HG03103 (cell line): ENCODE results near the gene DAPK1.

ENCODE experiments used
- ATAC-seq: cut with Tn5 transposase; IDR thresholded peaks from one replicate; pipeline ENCODE4 v1.9.1; 2021; ENCODE audit warnings: low read depth; ENCODE audit not compliant: unreplicated experiment

DAPK1 gene

DNA sequence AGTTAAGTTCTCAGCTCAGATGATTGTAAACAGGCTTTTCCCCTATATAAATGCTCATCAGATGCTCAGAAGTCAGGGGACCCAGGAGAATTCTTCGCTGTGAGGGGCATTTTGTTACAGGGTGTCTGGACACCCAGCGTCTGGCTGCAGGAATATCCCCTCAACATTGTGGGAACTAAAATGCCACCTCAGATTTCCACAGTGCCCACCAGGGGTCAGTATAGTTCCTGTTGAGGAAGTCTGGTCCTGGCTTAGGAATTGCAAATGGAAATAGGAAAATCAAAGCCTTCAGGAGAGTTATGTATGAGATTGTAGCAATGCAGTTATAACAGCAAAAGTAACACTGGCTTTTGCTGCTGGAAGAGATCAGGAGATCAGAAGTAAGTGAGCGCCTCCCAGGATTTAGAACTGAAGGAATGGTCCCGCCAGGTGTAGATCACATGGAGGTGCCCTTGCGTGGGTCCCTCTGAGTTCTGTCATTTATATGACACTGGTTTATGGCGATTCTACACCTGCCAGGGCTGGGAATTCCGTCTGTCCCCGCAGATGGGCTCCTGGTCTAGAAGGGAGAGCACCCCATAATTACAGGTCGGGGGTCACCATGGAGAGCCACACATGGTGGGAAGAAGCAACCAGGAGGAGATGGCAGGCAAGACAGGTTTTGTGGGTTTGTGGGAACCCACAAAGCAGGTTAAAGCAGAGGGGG is 181.1 kb downstream of the DAPK1 start:
- no peak for ATAC-seq

DNA sequence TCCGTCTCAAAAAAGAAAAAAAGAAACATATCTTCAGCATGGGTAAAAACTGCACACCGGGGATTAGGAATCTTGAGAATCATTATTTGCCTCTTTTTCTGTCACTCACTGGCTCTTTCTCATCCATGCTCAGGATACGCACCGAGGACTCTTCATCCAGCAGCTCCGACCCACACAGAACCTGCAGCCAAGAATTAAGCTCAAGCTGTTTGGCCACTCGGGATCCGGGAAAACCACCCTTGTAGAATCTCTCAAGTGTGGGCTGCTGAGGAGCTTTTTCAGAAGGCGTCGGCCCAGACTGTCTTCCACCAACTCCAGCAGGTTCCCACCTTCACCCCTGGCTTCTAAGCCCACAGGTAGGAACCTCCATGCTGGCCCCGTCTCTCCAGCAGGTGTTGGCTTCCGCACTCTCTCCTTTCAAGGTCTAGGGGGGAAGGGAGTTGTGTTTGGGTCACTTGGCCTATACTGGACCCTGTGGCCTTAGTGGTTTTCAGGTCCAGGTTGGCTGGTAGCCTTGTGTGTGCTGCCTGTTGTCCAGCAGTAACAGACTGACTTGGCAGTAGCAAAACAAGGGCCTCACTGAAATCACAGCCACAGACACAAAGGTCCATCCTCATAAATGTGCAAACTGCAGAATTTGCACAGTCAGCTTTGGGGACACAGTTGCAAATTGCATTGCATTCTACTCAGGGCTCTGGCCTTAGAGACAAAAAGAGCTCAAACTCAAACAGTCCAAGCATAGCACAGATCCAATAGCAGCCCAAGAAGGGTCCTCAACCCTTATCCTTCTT is 183.8 kb downstream of the DAPK1 start:
- no peak for ATAC-seq

DNA sequence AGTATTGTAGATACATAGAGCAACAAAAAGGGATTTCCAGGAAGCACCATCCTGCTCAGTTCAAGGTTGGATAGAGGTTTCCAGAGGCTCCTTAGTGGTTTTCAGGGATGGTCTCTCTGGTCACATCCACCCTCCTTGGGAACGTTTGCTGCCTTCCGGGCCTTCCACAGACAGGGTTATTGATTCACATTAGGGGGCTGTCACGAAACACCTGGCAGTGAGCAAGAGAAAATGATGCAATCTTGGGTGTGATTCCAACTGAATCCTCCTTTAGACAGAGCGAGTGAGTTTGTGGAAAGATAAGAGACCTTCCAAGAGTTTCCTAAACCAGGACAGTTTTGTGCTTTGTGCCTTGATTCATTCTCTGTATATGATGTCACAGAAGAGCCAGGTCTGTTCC is 184.4 kb downstream of the DAPK1 start:
- no peak for ATAC-seq

- no peak for ATAC-seq
Measured at GRCh38 chr9:87682618-87683017, 185.0 kb downstream of the DAPK1 start.

GRCh38 chr9:87683751-87684626 is 186.3 kb downstream of the DAPK1 start:
- no peak for ATAC-seq

DNA sequence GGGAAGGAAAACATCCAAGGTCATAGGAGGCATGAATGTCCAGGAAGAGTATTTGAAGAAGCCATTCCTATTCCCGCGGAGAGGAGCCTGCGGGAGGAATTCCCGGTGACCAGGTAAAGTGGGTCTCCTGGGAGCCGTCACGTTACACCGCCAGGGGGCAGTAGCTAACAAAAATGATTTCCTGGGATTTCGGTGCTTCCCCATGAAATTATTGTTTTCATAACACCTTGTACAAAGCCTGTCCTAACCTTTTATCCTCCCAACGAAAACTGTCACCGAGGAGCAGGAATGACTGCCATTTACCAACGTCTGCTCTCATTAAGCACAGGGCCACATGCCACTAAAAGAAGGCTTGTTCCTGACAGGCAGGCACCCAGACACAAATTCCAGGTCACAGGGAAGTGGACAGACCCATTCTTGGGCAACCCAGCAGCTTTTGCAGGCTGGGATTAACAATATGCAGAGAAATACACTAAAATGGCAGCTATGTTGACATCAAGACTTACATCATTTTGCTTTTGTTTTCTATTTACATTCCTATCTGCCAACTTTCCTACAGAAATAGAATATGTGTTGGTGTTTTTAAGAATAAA is 187.1 kb downstream of the DAPK1 start:
- no peak for ATAC-seq

DNA sequence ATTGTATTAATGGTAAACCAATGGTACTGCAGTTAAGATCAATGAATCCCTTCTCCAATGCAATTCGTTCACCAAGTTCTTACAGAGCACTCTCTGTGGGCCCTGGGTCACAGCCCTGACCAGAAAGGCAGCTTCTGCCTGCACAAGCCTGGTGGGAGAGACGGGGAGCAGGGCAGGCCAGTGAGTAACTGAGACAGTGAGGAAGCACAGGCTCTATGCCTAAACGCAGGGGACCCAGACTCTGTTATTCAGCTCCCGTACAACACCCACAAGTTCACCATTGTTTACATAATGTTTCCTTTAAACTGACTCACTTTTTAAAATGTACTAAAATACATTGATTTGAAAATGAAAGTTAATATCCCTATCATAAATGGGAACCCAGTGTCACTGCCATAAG is 187.8 kb downstream of the DAPK1 start:
- no peak for ATAC-seq

DNA sequence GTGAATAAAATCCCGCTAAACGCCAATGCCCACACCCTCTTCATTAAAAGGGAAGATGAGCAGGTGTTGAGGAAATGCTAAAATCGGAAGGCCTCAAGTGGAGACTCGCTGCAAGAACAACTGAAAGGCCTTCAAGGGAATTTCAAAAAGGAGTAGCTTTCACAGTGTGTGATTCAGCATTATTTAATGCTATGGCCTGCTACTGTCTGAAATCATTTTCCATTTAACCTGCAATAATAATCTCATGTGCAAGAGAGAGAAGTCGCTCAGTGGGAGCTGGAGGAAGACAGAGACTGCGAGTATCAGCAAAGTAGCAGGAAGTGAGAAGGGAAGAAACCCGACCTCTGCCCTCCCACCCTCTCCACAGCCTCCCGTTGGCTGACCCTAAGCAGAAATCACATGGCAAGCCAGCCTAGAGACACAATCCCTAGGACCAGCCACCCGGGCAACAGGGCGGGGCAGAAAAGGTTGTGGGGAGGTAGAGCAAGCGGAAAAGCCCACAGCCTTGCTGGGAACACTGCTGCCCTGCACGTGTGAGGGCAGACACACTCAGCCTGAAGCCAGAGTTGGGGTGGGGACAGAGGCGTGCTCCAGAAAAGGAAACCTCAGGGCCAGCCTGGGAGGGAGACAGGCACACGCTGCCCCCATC is 188.3 kb downstream of the DAPK1 start:
- no peak for ATAC-seq

GRCh38 chr9:87686520-87687090 is 188.9 kb downstream of the DAPK1 start:
- no peak for ATAC-seq

DNA sequence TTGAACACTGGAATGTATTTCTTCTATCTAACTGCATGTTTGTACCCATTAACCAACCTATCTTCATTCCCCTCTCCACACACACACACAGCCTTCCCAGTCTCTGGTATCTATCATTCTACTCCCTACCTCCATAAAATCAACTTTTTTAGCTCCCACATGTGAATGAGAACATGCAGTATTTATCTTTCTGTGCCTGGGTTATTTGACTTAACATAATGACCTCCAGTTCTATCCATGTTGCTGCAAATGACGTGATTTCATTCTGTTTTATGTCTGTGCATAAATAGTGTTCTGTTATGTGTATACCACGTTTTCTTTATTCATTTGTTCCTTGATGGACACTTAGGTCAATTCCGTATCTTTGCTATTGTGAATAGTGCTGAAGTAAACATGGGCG is 189.5 kb downstream of the DAPK1 start:
- ATAC-seq = no peak

DNA sequence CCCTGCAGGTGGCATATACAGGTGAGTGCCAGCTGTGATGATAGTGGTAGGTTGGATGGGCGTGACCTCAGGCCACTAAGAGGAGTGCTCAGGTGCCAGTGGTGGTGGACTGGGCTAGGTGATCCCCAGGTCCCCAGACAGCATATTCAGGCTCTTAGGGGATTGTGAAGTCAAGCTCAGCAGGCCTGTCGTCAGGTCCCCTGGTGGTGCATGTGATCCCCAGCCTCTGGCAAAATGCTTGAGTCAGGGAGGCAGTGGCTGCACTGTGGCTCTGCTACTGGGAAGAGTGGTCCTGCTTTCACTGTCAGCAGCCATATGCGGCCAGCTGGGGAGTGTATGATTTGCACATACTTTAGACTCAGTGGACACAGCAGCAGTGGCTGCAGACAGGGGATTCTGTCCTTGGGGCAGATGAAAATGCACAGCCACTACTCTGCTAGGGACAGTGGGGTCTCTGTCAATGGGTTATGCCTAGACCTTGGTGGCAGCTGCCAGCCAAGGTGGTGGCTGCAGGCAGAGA is 196.6 kb downstream of the DAPK1 start:
- no peak for ATAC-seq

GRCh38 chr9:87695523-87695922 is 197.9 kb downstream of the DAPK1 start:
- no peak for ATAC-seq

DNA sequence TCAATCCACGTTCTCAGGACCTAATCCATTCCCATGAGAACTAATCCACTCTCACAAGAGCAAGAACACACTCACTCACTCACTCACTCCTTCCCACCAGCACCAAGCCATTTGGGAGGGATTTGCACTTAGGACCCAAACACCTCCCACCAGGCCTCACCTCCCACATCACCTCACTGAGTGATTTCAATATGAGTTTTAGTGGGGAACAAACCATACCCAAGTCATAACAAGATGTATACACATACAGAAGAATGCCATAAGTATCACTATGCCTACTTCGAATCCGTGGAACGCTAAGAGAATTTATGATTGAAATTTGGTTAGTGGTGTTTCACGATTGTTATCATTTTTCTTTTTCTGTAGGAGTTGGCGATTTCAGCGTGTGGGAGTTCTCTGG is 199.0 kb downstream of the DAPK1 start:
- no peak for ATAC-seq

DNA sequence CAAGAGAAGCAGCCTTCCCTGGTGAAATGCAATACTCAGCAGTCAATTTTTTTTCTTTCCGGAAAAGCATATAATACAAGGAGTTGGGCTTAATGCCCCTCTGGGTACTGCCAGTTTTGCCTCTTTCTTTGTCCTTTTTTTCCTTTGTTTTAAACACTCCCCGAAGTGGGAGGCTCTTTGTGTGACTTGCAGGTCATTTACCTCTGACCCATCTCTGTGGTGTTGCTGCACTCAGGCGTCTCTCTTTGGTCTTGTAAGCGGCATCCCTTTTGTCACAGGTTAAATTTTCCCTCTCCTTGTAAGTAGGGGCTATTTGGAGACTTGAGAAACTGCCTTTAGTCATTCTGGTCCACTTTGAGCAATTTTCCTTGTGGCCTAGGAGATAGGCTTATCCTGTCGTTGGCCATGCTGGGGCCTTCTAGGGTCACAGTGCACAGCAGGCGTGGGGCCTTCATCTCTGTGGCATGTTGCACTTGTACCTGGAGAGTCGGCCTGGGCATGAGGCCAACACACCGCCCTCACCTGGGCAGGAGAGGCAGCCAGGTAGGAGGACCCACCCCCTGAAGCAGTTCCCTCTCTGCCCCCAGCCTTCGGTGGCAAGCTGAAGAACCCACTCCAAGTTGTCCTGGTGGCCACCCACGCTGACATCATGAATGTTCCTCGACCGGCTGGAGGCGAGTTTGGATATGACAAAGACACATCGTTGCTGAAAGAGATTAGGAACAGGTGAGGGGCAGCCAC is 200.6 kb downstream of the DAPK1 start:
- no peak for ATAC-seq

GRCh38 chr9:87699835-87700234 is 202.2 kb downstream of the DAPK1 start:
- ATAC-seq = no peak

GRCh38 chr9:87701491-87701890 is 203.8 kb downstream of the DAPK1 start:
- ATAC-seq = no peak

GRCh38 chr9:87701931-87702421 is 204.3 kb downstream of the DAPK1 start:
- ATAC-seq = no peak

GRCh38 chr9:87702921-87703320 is 205.3 kb downstream of the DAPK1 start:
- no peak for ATAC-seq
